Left kidney (tissue), 8 donors: Measurements from ENCODE around the gene DYNAP. TPM values are rescaled to one million over a fixed set of nuclear protein-coding genes. Genes with fewer than 3 reads are reported as not detected.

Experiments
- DNase-seq: peaks from one replicate; pipeline ENCODE4 v3.0.0-alpha.2; 2013
- long read RNA-seq, 8 donors: transcript quantifications; one replicate each; lab custom pipeline, GENCODE V29; 2026
- polyA plus RNA-seq: library from polyadenylated mRNA; unstranded; fragments of 120-200 nt; gene quantifications from one replicate; pipeline ENCODE4 v1.2.1, GENCODE V29; 2013; ENCODE audit not compliant: insufficient read length

The DYNAP gene
- polyA plus RNA-seq = 0.08 TPM
- long read RNA-seq, donor 1 = 0 reads
- long read RNA-seq, donor 2 = 0 reads
- long read RNA-seq, donor 3 = 0 reads
- long read RNA-seq, donor 4 = 0 reads
- long read RNA-seq, donor 5 = 0 reads
- long read RNA-seq, donor 6 = 0 reads
- long read RNA-seq, donor 7 = 0 reads
- long read RNA-seq, donor 8 = 0 reads

GRCh38 chr18:54590945-54591344 lies at the start of gene DYNAP:
DYNAP (plus strand) TSS chr18:54591245; CDS start chr18:54591283, 38 bp downstream.
- DNase-seq = no peak

GRCh38 chr18:54551590-54551989 lies 39.5 kb upstream of the DYNAP start:
- DNase-seq = no peak

GRCh38 chr18:54555286-54555685 lies 35.8 kb upstream of the DYNAP start:
- no peak for DNase-seq

GRCh38 chr18:54555996-54556395 lies 35.0 kb upstream of the DYNAP start:
- no peak for DNase-seq

- no peak for DNase-seq
Observed at GRCh38 chr18:54557958-54558357, 33.1 kb upstream of the DYNAP start.

GRCh38 chr18:54558609-54559585 lies 32.1 kb upstream of the DYNAP start:
- peak; percentile 15 for DNase-seq

GRCh38 chr18:54561706-54562267 lies 29.3 kb upstream of the DYNAP start:
- DNase-seq = peak; percentile 10

GRCh38 chr18:54580202-54580729 lies 10.8 kb upstream of the DYNAP start:
- no peak for DNase-seq

GRCh38 chr18:54584065-54584464 lies 7.0 kb upstream of the DYNAP start:
- no peak for DNase-seq

- DNase-seq = no peak
Observed at GRCh38 chr18:54585743-54586142, 5.3 kb upstream of the DYNAP start.

- no peak for DNase-seq
Observed at GRCh38 chr18:54604211-54604610, 13.2 kb downstream of the DYNAP start.

- DNase-seq = no peak
Observed at GRCh38 chr18:54606835-54607212, 15.8 kb downstream of the DYNAP start.

GRCh38 chr18:54607213-54608027 lies 16.4 kb downstream of the DYNAP start:
- DNase-seq = peak; percentile 63

GRCh38 chr18:54608028-54608642 lies 17.1 kb downstream of the DYNAP start:
- no peak for DNase-seq

- no peak for DNase-seq
Observed at GRCh38 chr18:54611816-54612215, 20.8 kb downstream of the DYNAP start.

GRCh38 chr18:54612237-54612636 lies 21.2 kb downstream of the DYNAP start:
- no peak for DNase-seq

GRCh38 chr18:54613174-54613573 lies 22.1 kb downstream of the DYNAP start:
- DNase-seq = no peak

- no peak for DNase-seq
Observed at GRCh38 chr18:54616220-54616848, 25.3 kb downstream of the DYNAP start.

GRCh38 chr18:54622084-54622483 lies 31.0 kb downstream of the DYNAP start:
- no peak for DNase-seq

GRCh38 chr18:54626779-54627178 lies 35.7 kb downstream of the DYNAP start:
- DNase-seq = no peak

- DNase-seq = no peak
Observed at GRCh38 chr18:54630963-54631362, 39.9 kb downstream of the DYNAP start.
